ENCODE results near the gene CORO2A.

DNA sequence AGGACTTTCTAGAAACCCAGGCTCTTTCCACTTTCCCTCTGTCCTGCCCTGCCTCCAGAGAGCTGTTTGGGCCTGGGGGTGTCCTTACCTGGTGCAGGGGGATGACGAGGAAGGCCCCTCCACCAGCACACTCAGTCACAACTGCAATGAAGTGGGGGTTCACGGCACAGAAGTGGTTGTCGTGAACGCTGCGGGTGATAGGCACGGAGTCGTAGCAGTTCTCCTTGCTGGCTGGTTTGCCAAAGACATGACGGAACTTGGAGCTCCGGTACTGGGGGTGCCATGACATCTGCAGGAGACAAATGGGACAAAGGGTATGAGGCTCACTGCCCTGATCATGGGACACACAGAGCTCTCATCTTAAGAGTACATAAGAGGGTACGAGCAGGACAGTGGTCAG is 35.1 kb downstream of the CORO2A start:
- TF ChIP-seq ZBTB7A (tag by site-specific recombination; IDR thresholded peaks at IDR 0.05; ENCODE audit: low read depth) (no peak), TCF7L2 (IDR thresholded peaks at IDR 0.05; ENCODE audit: borderline replicate concordance, low read depth, low read length) (no peak), ZNF274 (IDR thresholded peaks at IDR 0.05; ENCODE audit: low read length) (no peak), ZNF274 (tag by site-specific recombination; IDR thresholded peaks at IDR 0.05; ENCODE audit: borderline replicate concordance) (no peak), MYNN (tag by site-specific recombination; IDR thresholded peaks at IDR 0.05; ENCODE audit: borderline replicate concordance) (no peak)
- TF ChIP-seq, protein P1, sequence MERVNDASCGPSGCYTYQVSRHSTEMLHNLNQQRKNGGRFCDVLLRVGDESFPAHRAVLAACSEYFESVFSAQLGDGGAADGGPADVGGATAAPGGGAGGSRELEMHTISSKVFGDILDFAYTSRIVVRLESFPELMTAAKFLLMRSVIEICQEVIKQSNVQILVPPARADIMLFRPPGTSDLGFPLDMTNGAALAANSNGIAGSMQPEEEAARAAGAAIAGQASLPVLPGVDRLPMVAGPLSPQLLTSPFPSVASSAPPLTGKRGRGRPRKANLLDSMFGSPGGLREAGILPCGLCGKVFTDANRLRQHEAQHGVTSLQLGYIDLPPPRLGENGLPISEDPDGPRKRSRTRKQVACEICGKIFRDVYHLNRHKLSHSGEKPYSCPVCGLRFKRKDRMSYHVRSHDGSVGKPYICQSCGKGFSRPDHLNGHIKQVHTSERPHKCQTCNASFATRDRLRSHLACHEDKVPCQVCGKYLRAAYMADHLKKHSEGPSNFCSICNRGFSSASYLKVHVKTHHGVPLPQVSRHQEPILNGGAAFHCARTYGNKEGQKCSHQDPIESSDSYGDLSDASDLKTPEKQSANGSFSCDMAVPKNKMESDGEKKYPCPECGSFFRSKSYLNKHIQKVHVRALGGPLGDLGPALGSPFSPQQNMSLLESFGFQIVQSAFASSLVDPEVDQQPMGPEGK (tag by site-specific recombination; IDR thresholded peaks at IDR 0.05), result no peak
- TF ChIP-seq, protein P2, sequence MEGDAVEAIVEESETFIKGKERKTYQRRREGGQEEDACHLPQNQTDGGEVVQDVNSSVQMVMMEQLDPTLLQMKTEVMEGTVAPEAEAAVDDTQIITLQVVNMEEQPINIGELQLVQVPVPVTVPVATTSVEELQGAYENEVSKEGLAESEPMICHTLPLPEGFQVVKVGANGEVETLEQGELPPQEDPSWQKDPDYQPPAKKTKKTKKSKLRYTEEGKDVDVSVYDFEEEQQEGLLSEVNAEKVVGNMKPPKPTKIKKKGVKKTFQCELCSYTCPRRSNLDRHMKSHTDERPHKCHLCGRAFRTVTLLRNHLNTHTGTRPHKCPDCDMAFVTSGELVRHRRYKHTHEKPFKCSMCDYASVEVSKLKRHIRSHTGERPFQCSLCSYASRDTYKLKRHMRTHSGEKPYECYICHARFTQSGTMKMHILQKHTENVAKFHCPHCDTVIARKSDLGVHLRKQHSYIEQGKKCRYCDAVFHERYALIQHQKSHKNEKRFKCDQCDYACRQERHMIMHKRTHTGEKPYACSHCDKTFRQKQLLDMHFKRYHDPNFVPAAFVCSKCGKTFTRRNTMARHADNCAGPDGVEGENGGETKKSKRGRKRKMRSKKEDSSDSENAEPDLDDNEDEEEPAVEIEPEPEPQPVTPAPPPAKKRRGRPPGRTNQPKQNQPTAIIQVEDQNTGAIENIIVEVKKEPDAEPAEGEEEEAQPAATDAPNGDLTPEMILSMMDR (tag by site-specific recombination; IDR thresholded peaks at IDR 0.05), result no peak
